Mesenchymal stem cell (in vitro differentiated cells and primary cell): ENCODE data around the gene CKB.

ENCODE experiments used
- DNase-seq: peaks from one replicate; pipeline ENCODE4 v3.0.0-alpha.2; 2013
- H2AFZ ChIP-seq: one replicate; pipeline ENCODE4 v1.6.1; 2013; ENCODE audit warnings: low read depth, mild to moderate bottlenecking, control low read depth, inconsistent platforms, low read length, moderate library complexity
- H2AK5ac ChIP-seq: 2 replicates; pipeline ENCODE4 v1.6.1; 2013; ENCODE audit warnings: low read length, moderate library complexity, mild to moderate bottlenecking, inconsistent platforms; ENCODE audit not compliant: severe bottlenecking
- H2BK120ac ChIP-seq: one replicate; pipeline ENCODE4 v1.6.1; 2013; ENCODE audit warnings: low read depth, mild to moderate bottlenecking, inconsistent platforms, low read length, moderate library complexity
- H2BK12ac ChIP-seq, 2 experiments: one replicate each; pipeline ENCODE4 v1.6.1; 2013; ENCODE audit warnings: inconsistent platforms in 2 of 2, low read length in 2 of 2, mild to moderate bottlenecking in 2 of 2, moderate library complexity in 2 of 2, control low read depth in 1 of 2
- H2BK15ac ChIP-seq: one replicate; pipeline ENCODE4 v1.6.1; 2013; ENCODE audit warnings: mild to moderate bottlenecking, low read depth, inconsistent platforms; ENCODE audit not compliant: poor library complexity, severe bottlenecking
- H2BK5ac ChIP-seq: 2 replicates; pipeline ENCODE4 v1.6.1; 2013; ENCODE audit warnings: low read depth, mild to moderate bottlenecking, low read length, control low read depth, inconsistent platforms; ENCODE audit not compliant: poor library complexity, severe bottlenecking
- H3K14ac ChIP-seq, 2 experiments: one replicate each; pipeline ENCODE4 v1.6.1; 2013; ENCODE audit warnings: inconsistent platforms in 2 of 2, low read length in 2 of 2, control low read depth in 1 of 2, mild to moderate bottlenecking in 1 of 2, moderate library complexity in 1 of 2
- H3K18ac ChIP-seq, 2 experiments: one replicate each; pipeline ENCODE4 v1.6.1; 2013; ENCODE audit warnings: inconsistent platforms in 2 of 2, low read length in 2 of 2, control low read depth in 1 of 2, low read depth in 1 of 2, mild to moderate bottlenecking in 1 of 2
- H3K23ac ChIP-seq, 2 experiments: one replicate each; pipeline ENCODE4 v1.6.1; 2013; ENCODE audit warnings: inconsistent platforms in 2 of 2, low read length in 2 of 2, mild to moderate bottlenecking in 2 of 2, moderate library complexity in 2 of 2, control low read depth in 1 of 2
- H3K27ac ChIP-seq: 2 replicates; pipeline ENCODE4 v1.5.1; 2013; ENCODE audit warnings: mild to moderate bottlenecking, moderate library complexity, low read length, control low read depth, inconsistent platforms; ENCODE audit not compliant: poor library complexity, severe bottlenecking
- H3K27me3 ChIP-seq, 2 experiments: 2 replicates each; pipeline versions ENCODE4 v1.6.1 to v1.7.0; 2013; ENCODE audit warnings: low read length in 2 of 2, mild to moderate bottlenecking in 2 of 2, moderate library complexity in 2 of 2, control low read depth in 1 of 2, inconsistent platforms in 1 of 2; ENCODE audit not compliant: control insufficient read depth in 1 of 2, insufficient read depth in 1 of 2
- H3K36me3 ChIP-seq, 2 experiments: 2 replicates each; pipeline versions ENCODE4 v1.6.1 to v1.7.0; 2013; ENCODE audit warnings: low read length in 2 of 2, control low read depth in 1 of 2, inconsistent platforms in 1 of 2, low read depth in 1 of 2, mild to moderate bottlenecking in 1 of 2; ENCODE audit not compliant: insufficient read depth in 2 of 2, control insufficient read depth in 1 of 2
- H3K4ac ChIP-seq, 2 experiments: one replicate each; pipeline ENCODE4 v1.6.1; 2013; ENCODE audit warnings: inconsistent platforms in 2 of 2, low read length in 2 of 2, mild to moderate bottlenecking in 2 of 2, moderate library complexity in 2 of 2, control low read depth in 1 of 2, low read depth in 1 of 2
- H3K4me1 ChIP-seq: 2 replicates; pipeline ENCODE4 v1.6.1; 2013; ENCODE audit warnings: low read depth, low read length, control low read depth; ENCODE audit not compliant: control insufficient read depth, insufficient read depth
- H3K4me2 ChIP-seq: 2 replicates; pipeline ENCODE4 v1.6.1; 2013; ENCODE audit warnings: low read length, mild to moderate bottlenecking, inconsistent platforms; ENCODE audit not compliant: poor library complexity, severe bottlenecking
- H3K4me3 ChIP-seq, 2 experiments: 2 replicates each; pipeline versions ENCODE4 v1.5.1 to v1.7.0; 2013; ENCODE audit warnings: low read length in 2 of 2, mild to moderate bottlenecking in 2 of 2, control low read depth in 1 of 2, low read depth in 1 of 2; ENCODE audit not compliant: insufficient read depth in 1 of 2
- H3K79me1 ChIP-seq: replicated peaks from 2 replicates; pipeline ENCODE4 v1.6.1; 2013; ENCODE audit warnings: mild to moderate bottlenecking, control low read depth, low read length, inconsistent platforms; ENCODE audit not compliant: poor library complexity, severe bottlenecking
- H3K9ac ChIP-seq: 2 replicates; pipeline ENCODE4 v1.7.0; 2013; ENCODE audit warnings: mild to moderate bottlenecking, low read length, moderate library complexity
- H3K9me3 ChIP-seq: 2 replicates; pipeline ENCODE4 v1.7.0; 2013; ENCODE audit warnings: mild to moderate bottlenecking, low read length; ENCODE audit not compliant: control insufficient read depth
- H4K8ac ChIP-seq: one replicate; pipeline ENCODE4 v1.6.1; 2013; ENCODE audit warnings: inconsistent platforms, mild to moderate bottlenecking, low read length, moderate library complexity
- H4K91ac ChIP-seq: one replicate; pipeline ENCODE4 v1.6.1; 2013; ENCODE audit warnings: mild to moderate bottlenecking, low read length, inconsistent platforms
- WGBS: methylation state at CpG from one replicate; pipeline ENCODE4 v1.1.7; 2013; ENCODE audit warnings: mixed read lengths; 5-methylcytosine and 5-hydroxymethylcytosine counted together

Gene CKB

GRCh38 chr14:103501921-103502669 lies 20.5 kb downstream of the CKB start:
- Histone ChIP-seq H4K91ac (no peak overlapping the region), H3K23ac (no peak overlapping the region), H3K4ac (no peak overlapping the region), H3K9me3 (no peaks in the 10 kb centered on the region), H2BK12ac (no peak overlapping the region), H2BK120ac (no peak overlapping the region), H3K4me2 (no peak overlapping the region), H3K4me3 (no peak overlapping the region), H3K27ac (no peak overlapping the region), H3K18ac (no peak overlapping the region), H2BK15ac (no peak overlapping the region), H4K8ac (no peak overlapping the region), H3K14ac (no peak overlapping the region), H2AFZ (no peak overlapping the region), H3K27me3 (no peaks in the 10 kb centered on the region), H2BK5ac (no peak overlapping the region), H3K79me1 (peaks cover 43% of the 10 kb centered on the region), H3K4me1 (peaks cover 4% of the 10 kb centered on the region), H2AK5ac (no peak overlapping the region), H3K9ac (no peak overlapping the region), H3K36me3 (peaks cover 61 to 87% of the 10 kb centered on the region in 2 experiments)
- DNase-seq = no peak
- WGBS = 99% methylated on average over 9 of the region's 9 CpGs

GRCh38 chr14:103501041-103501870 lies 21.4 kb downstream of the CKB start:
- Histone ChIP-seq H2AK5ac (no peak overlapping the region), H3K9me3 (no peaks in the 10 kb centered on the region), H4K8ac (no peak overlapping the region), H3K18ac (no peak overlapping the region), H3K4me1 (peaks cover 4% of the 10 kb centered on the region), H3K4ac (no peak overlapping the region), H2AFZ (no peak overlapping the region), H3K36me3 (peaks cover 58 to 81% of the 10 kb centered on the region in 2 experiments), H3K4me2 (no peak overlapping the region), H2BK12ac (peak overlapping the region in 1 of 2 experiments; percentile 40), H3K79me1 (peaks cover 46% of the 10 kb centered on the region), H3K27me3 (no peaks in the 10 kb centered on the region), H2BK5ac (no peak overlapping the region), H4K91ac (no peak overlapping the region), H3K4me3 (no peak overlapping the region), H2BK15ac (no peak overlapping the region), H3K23ac (no peak overlapping the region), H3K9ac (peak overlapping the region; percentile 79), H3K27ac (no peak overlapping the region), H2BK120ac (no peak overlapping the region), H3K14ac (no peak overlapping the region)
- WGBS = 88% methylated on average over 11 of the region's 11 CpGs
- no peak for DNase-seq

GRCh38 chr14:103500148-103500990 lies 22.3 kb downstream of the CKB start:
- Histone ChIP-seq H2BK12ac (no peak overlapping the region), H3K4me1 (peaks cover 4% of the 10 kb centered on the region), H3K23ac (no peak overlapping the region), H2BK120ac (no peak overlapping the region), H2BK15ac (no peak overlapping the region), H3K18ac (no peak overlapping the region), H3K27me3 (no peaks in the 10 kb centered on the region), H3K14ac (no peak overlapping the region), H3K4ac (no peak overlapping the region), H3K9ac (peak overlapping the region; percentile 79), H3K4me3 (no peak overlapping the region), H2AK5ac (no peak overlapping the region), H3K4me2 (no peak overlapping the region), H4K8ac (no peak overlapping the region), H3K9me3 (no peaks in the 10 kb centered on the region), H2AFZ (no peak overlapping the region), H3K27ac (no peak overlapping the region), H3K79me1 (peaks cover 45% of the 10 kb centered on the region), H2BK5ac (no peak overlapping the region), H4K91ac (no peak overlapping the region), H3K36me3 (peaks cover 57 to 84% of the 10 kb centered on the region in 2 experiments)
- peak; percentile 82 for DNase-seq
- 32% methylated on average over 12 of the region's 17 CpGs for WGBS
